Activated CD4-positive, alpha-beta T cell treated with anti-CD3 and anti-CD28 coated beads for 36 hours (primary cell): ENCODE results near the gene TMEM39B. TPM values are rescaled to one million over a fixed set of nuclear protein-coding genes. Genes with fewer than 3 reads are reported as not detected.
"Not testable (repeated sequence)": the region's sequence is repeated elsewhere in the genome, so short reads cannot be mapped to it uniquely, and the experiment has no call there.

Source experiments
- ATAC-seq: fragments of 200-7000 bp; cut with Tn5 transposase; one replicate; pipeline ENCODE4 v1.10.0; 2021; ENCODE audit warnings: mild to moderate bottlenecking, moderate library complexity
- CTCF ChIA-PET: fragments of 350-600 bp; sonication (Branson Sonifier 250); formaldehyde crosslinking; loops from one replicate; lab custom pipeline; 2021; ENCODE audit warnings: antibody characterized with exemption; lab: Charles Lee
- POLR2A ChIA-PET: fragments of 350-600 bp; sonication (Branson Sonifier 250); formaldehyde crosslinking; loops from one replicate; lab custom pipeline; 2021; ENCODE audit warnings: antibody characterized with exemption, inconsistent platforms; lab: Charles Lee
- DNase-seq: peaks from one replicate; pipeline ENCODE4 v3.0.0-alpha.2; 2020
- H3K27ac Mint-ChIP-seq: one replicate; pipeline ENCODE4 v1.8.0; 2021; ENCODE audit warnings: mixed read lengths
- H3K27me3 Mint-ChIP-seq: one replicate; pipeline ENCODE4 v1.8.0; 2021; ENCODE audit warnings: mixed read lengths
- H3K36me3 Mint-ChIP-seq: one replicate; pipeline ENCODE4 v1.8.0; 2021; ENCODE audit warnings: low read depth, mixed read lengths
- H3K4me1 Mint-ChIP-seq: one replicate; pipeline ENCODE4 v1.8.0; 2021; ENCODE audit warnings: mixed read lengths
- H3K4me3 Mint-ChIP-seq: one replicate; pipeline ENCODE4 v1.8.0; 2021; ENCODE audit warnings: mild to moderate bottlenecking, moderate library complexity, mixed read lengths
- H3K9me3 Mint-ChIP-seq: one replicate; pipeline ENCODE4 v1.8.0; 2021; ENCODE audit warnings: low read depth, mixed read lengths
- intact Hi-C, 2 experiments: fragments of 100-400 bp; cut with DNase I in 1 of 2; cut with micrococcal nuclease in 1 of 2; formaldehyde crosslinking; loops; one replicate each; pipeline versions ENCODE4 v1.14.2 to v1.15.1; 2022 to 2024; cut with DNase I, micrococcal nuclease
- total RNA-seq, 2 experiments: library from RNA; stranded (reverse); gene quantifications; one replicate each; pipeline ENCODE4 v1.2.3, GENCODE V29; 2021

TMEM39B gene
- total RNA-seq, 2 experiments from 2014 or later, result 25.2 to 29.8 TPM

DNA sequence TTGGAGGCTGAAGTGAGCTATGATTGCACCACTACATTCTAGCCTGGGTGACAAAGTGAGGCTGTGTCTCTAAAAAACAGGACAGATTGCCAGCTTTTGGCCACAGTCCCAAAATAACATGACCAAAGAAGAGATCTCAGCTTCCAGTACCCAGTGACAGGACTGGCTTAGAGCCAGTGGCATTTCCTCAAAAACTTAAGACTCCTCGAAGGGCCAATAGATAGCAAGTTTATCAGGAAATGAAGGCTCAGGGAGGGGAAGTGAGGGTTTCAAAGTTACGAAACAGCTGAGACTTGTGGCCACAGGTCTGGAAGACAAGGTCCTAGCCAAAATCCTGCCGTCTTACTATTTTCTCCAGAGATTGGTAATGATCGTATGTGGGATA is 6.3 kb upstream of the TMEM39B start:
- POLR2A ChIA-PET, result interaction anchor here (0.7 kb wide), 1 partner anchor 252 kb away, joined by 3 read pairs; no protein-coding TSS in a partner anchor
- intact Hi-C loops, result no loop called here
- Mint-ChIP-seq H3K36me3 (peaks cover 12% of the 10 kb centered on the region), H3K4me1 (peaks cover 9% of the 10 kb centered on the region), H3K4me3 (no peak overlapping the region), H3K27ac (no peak overlapping the region), H3K27me3 (no peaks in the 10 kb centered on the region), H3K9me3 (no peaks in the 10 kb centered on the region)
- peak; percentile 30 for ATAC-seq
- CTCF ChIA-PET, result interaction anchor here (0.7 to 1.5 kb wide), 3 partner anchors 27 to 51 kb away, joined by 3 to 4 read pairs (median 3); no protein-coding TSS in a partner anchor
- DNase-seq, result no peak

DNA sequence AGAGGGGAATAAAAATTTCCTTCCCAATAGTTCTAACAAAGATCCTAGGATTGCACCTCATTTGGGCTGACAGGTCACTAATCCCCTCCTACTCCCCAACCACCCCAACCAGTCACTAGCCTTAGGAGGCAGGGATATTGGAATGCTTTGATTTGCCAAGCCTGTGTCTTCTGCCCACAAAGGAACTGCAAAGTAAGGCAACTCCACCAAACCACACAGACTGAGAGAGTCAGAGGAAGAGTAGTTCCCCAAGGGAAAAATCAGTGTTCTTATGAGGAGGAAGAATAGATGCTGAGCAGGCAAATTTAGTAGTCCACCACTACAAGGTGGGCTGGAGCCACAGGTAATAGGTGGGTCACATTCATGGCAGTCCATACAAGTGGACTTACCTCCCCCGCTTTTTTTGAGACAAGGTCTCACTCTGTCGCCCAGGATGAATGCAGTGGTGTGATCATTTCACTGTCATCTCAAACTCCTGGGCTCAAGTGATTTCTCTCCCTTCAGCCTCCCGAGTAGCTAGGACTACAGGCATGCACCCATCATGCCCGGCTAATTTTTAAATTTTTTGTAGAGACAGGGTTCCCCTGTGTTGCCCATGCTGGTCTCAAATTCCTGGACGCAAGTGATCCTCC is 3.7 kb upstream of the TMEM39B start:
- H3K27me3 Mint-ChIP-seq, result no peaks in the 10 kb centered on the region
- H3K9me3 Mint-ChIP-seq, result no peaks in the 10 kb centered on the region
- DNase-seq (no peak), ATAC-seq (no peak)
- ChIA-PET CTCF (no interaction called here), POLR2A (no interaction called here)
- no peak overlapping the region for H3K27ac Mint-ChIP-seq
- no peak overlapping the region for H3K4me3 Mint-ChIP-seq
- peaks cover 26% of the 10 kb centered on the region for H3K4me1 Mint-ChIP-seq
- peaks cover 3% of the 10 kb centered on the region for H3K36me3 Mint-ChIP-seq
- intact Hi-C loops, result no loop called here

DNA sequence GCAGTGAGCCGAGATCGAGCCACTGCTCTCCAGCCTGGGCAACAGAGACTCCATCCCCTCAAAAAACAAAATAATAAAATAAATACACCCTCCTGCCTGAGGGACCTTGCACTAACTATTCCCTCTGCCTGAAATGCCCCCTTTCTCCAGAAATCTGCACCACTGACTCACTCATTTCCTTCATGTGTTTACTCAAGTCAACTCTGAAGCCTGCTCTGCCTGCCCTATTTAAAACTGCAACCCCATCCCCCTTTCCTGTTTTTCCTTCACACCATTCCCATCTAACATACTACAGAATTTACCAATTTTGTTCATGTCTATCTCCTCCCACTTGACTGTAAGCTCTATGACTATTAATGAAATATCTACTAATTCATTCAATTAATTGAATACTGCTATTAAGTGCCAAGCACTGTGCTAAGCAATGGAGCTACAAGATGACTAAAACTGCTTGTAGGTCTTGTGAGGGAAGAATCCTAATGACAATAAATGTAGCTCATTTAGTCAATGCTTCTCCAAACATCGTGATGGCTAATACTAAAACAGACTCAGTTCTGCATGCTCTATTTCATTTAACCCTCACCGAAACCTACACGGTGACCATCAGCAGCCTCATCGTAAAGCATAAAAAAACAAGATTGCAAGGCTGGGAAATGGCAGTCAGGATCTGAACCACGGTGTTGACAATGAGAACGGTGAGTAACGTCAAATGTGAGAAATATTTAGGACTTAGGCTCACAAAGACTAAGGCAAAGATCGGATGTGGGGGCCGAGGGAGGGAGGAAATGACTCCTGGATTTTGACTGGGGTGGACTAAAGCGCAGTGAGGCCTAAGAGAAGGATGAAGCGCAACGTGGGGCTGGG is 749 bp upstream of the TMEM39B start:
- ChIA-PET CTCF (interaction anchor here (0.6 to 3.5 kb wide), 11 partner anchors 10 to 90 kb away, joined by 3 to 15 read pairs (median 4); partner anchors contain the start of gene KPNA6), POLR2A (interaction anchor here (0.6 to 2.4 kb wide), 8 partner anchors 9 to 454 kb away, joined by 3 to 19 read pairs (median 5); partner anchors contain the start of genes CCDC28B, KPNA6, MARCKSL1 and TXLNA)
- Mint-ChIP-seq H3K4me1 (peaks cover 35% of the 10 kb centered on the region), H3K27ac (peak overlapping the region; percentile 98), H3K9me3 (no peaks in the 10 kb centered on the region), H3K4me3 (peak overlapping the region; percentile 90), H3K36me3 (peaks cover 6% of the 10 kb centered on the region), H3K27me3 (no peaks in the 10 kb centered on the region)
- intact Hi-C loops, result loop anchor here (1.0 to 5.0 kb wide), 14 partner anchors 35 to 1353 kb away; partner anchors contain the start of genes BSDC1 (in 1 of the 2), CCDC28B (in 1 of the 2), EIF3I (in 1 of the 2) and KHDRBS1 (in 1 of the 2)
- DNase-seq, result no peak
- ATAC-seq, result peak; percentile 42

DNA sequence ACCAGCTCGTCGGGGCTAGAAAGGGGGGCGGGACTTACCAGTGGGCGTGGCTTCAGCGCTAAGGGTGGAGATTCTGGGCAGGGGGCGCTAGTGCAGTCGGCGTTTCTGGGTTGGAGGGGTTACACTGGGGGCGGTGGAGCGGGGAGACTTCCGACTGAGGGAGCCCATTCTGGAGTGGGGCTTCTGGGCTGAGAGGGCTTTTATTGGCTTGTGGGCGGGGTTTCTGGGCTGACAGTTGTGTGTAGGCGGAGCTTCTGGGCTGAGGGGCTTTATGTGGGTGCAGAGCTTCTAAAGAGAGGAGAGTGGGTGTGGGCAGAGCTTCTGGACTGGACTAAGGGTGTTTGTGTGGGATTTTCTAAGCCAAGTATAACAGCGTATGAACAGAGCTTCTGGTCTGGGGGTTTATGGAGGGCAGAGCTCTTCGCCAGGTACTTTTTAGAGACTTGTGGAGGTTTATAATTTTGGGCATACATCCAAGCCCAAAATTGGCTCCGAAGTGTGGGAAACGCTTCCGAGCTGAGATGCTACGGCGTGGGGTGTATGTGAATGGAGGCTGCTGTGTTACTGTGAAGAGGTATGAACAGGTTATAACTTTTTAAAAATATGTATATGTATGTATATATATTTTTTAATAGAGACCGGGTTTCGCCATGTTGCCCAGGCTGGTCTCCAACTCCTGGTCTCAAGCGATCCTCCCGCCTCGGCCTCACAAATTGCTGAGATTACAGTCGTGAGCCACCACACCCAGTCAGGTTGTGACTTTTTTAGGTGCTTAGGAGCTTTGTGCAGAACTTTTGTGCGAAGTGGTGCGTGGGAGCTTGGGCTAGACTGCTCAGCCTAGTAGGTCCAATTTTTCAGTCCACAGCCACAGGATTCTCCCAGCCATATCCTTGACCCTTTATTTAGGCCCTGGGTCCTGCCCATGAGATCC is 825 bp downstream of the TMEM39B start:
- no peak for DNase-seq
- peaks cover 37% of the 10 kb centered on the region for H3K4me1 Mint-ChIP-seq
- CTCF ChIA-PET, result interaction anchor here (0.6 to 3.5 kb wide), 15 partner anchors 8 to 328 kb away, joined by 3 to 15 read pairs (median 4); partner anchors contain the start of genes KPNA6 and SPOCD1

DNA sequence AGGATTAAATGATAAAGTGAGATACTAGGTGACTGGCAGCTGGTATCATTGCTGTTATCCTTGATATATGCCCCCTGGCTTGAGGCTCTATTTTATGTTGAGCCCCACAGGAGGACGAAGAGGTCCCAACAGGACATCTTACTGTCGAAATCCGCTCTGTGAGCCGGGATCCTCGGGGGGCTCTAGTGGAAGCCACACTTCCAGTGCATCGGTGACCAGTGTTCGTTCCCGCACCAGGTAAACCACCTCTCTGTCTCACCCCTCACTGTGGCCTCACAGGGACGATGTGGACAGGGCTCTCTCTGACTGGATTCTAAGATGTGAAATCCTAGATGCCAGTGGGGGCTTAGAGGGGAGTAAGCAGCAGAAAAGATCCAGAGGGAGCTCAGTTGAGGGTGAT is 2.1 kb downstream of the TMEM39B start:
- DNase-seq (no peak), ATAC-seq (no peak)
- CTCF ChIA-PET, result interaction anchor here (0.7 to 3.5 kb wide), 4 partner anchors 34 to 142 kb away, joined by 3 to 15 read pairs (median 9); partner anchors contain the start of gene KPNA6
- H3K4me1 Mint-ChIP-seq, result peaks cover 37% of the 10 kb centered on the region
- H3K27me3 Mint-ChIP-seq, result no peaks in the 10 kb centered on the region
- H3K4me3 Mint-ChIP-seq, result no peak overlapping the region
- peaks cover 18% of the 10 kb centered on the region for H3K36me3 Mint-ChIP-seq
- H3K9me3 Mint-ChIP-seq, result no peaks in the 10 kb centered on the region
- intact Hi-C loops, result loop anchor here in 1 of 2 experiments (5.0 kb wide), 2 partner anchors 258 to 1008 kb away; partner anchors contain the start of genes PUM1 and SPOCD1
- POLR2A ChIA-PET, result interaction anchor here (0.6 kb wide), 1 partner anchor 176 kb away, joined by 5 read pairs; no protein-coding TSS in a partner anchor
- peak overlapping the region; percentile 7 for H3K27ac Mint-ChIP-seq

More for the DNA sequence above, 825 bp downstream of the TMEM39B start:
- Mint-ChIP-seq H3K27me3 (no peaks in the 10 kb centered on the region), H3K36me3 (peaks cover 14% of the 10 kb centered on the region), H3K4me3 (peak overlapping the region; percentile 90), H3K9me3 (no peaks in the 10 kb centered on the region), H3K27ac (peak overlapping the region; percentile 98)
- ATAC-seq, result no peak
- intact Hi-C loops, result loop anchor here (1.0 to 5.0 kb wide), 17 partner anchors 34 to 1355 kb away; partner anchors contain the start of genes BSDC1 (in 1 of the 2), CCDC28B (in 1 of the 2), EIF3I (in 1 of the 2) and HDAC1 (in 1 of the 2)
- POLR2A ChIA-PET, result interaction anchor here (0.6 to 2.4 kb wide), 18 partner anchors 10 to 577 kb away, joined by 3 to 19 read pairs (median 4); partner anchors contain the start of genes CCDC28B, IQCC, KHDRBS1 and KPNA6

DNA sequence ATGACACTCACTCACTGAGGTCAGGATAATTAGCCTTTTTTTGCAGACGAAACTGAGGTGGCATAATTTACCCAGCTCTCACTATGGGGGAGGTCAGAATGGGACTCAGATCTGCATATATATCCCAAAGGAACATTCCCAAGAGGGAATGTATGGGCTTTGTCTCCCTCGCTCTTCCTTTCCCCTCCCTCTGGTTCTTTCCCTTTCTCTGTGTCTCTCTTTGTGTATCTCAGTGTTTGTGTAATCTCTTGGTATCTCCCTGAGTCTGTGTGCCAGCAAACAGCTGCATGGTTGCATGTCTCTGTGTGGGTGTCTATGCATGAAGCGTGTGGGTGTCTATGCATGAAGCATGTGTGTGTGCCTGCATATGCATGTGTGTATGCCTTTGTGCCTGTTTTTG is 4.7 kb downstream of the TMEM39B start:
- H3K9me3 Mint-ChIP-seq, result no peaks in the 10 kb centered on the region
- peak overlapping the region; percentile 15 for H3K27ac Mint-ChIP-seq
- no peak for ATAC-seq
- DNase-seq, result no peak
- intact Hi-C loops, result no loop called here
- POLR2A ChIA-PET, result interaction anchor here (0.7 kb wide), 1 partner anchor 32 kb away, joined by 4 read pairs; no protein-coding TSS in a partner anchor
- CTCF ChIA-PET, result no interaction called here
- no peaks in the 10 kb centered on the region for H3K27me3 Mint-ChIP-seq
- peaks cover 28% of the 10 kb centered on the region for H3K4me1 Mint-ChIP-seq
- H3K4me3 Mint-ChIP-seq, result no peak overlapping the region
- peaks cover 27% of the 10 kb centered on the region for H3K36me3 Mint-ChIP-seq

DNA sequence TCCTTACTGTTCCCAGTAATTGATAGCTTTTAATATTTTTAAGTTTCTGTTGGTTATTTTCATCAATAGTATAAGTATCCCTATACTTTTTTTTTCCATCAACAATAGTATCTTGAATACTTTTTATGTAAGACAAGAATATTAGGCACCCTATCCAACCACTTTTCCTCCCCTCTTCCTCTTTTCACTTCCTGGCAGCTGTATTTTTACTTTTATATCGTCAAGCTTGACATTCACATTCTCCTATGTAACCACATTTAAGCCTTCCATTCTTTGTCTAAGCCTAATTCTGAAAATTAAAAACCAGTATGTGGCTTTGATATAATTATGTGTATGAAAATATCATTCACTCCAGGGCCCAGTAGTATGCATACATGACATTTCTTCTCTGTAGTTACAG is 9.3 kb downstream of the TMEM39B start:
- Mint-ChIP-seq H3K27ac (no peak overlapping the region), H3K9me3 (no peaks in the 10 kb centered on the region), H3K27me3 (no peaks in the 10 kb centered on the region), H3K4me1 (peaks cover 2% of the 10 kb centered on the region), H3K4me3 (no peak overlapping the region), H3K36me3 (peaks cover 35% of the 10 kb centered on the region)
- CTCF ChIA-PET, result interaction anchor here (0.7 to 0.8 kb wide), 2 partner anchors 9 to 268 kb away, joined by 3 to 5 read pairs; partner anchors contain the start of gene TMEM39B
- POLR2A ChIA-PET, result interaction anchor here (0.5 to 0.7 kb wide), 3 partner anchors 68 to 103 kb away, joined by 3 to 4 read pairs (median 4); partner anchors contain the start of gene KHDRBS1
- intact Hi-C loops, result no loop called here
- DNase-seq (no peak), ATAC-seq (no peak)

DNA sequence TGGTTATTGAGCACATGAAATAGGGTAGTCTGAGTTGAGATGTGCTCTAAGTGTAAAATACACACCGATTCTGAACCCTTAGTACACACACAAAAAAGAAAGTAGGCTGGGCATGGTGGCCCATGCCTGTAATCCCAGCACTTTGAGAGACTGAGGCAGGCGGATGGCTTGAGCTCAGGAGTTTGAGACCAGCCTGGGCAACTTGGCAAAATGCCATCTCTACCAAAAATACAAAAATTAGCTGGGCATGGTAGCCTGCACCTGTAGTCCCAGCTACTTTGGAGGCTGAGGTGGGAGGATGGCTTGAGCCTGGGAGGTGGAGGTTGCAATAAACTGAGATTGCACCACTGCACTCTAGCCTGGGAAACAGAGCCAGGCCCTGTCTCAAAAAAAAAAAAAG is 13.6 kb downstream of the TMEM39B start:
- H3K4me1 Mint-ChIP-seq, H3K4me3 Mint-ChIP-seq, H3K27ac Mint-ChIP-seq, POLR2A ChIA-PET, intact Hi-C loops, H3K9me3 Mint-ChIP-seq, DNase-seq, H3K27me3 Mint-ChIP-seq, CTCF ChIA-PET, ATAC-seq: not testable (repeated sequence)
- H3K36me3 Mint-ChIP-seq, result peaks cover 26% of the 10 kb centered on the region

DNA sequence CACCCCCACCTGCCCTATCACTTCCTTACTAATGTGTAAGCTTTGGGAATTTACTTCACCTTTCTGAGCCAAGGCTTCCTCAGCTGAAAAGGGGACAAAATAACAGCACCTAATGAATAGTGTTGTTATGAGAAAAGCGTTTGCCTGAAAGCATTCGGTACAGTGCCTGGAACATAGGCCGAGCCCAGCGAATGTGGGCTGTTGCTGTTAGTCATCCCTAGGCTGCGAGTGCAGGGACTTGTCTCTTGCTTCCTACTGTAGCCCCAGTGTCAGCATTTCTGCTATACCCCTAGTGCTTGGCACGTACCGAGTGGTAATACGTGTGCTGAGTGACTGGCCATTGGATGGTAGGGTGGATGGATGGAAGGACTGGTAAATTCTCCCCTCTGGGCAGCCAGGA is 18.4 kb downstream of the TMEM39B start:
- H3K27me3 Mint-ChIP-seq, result no peaks in the 10 kb centered on the region

DNA sequence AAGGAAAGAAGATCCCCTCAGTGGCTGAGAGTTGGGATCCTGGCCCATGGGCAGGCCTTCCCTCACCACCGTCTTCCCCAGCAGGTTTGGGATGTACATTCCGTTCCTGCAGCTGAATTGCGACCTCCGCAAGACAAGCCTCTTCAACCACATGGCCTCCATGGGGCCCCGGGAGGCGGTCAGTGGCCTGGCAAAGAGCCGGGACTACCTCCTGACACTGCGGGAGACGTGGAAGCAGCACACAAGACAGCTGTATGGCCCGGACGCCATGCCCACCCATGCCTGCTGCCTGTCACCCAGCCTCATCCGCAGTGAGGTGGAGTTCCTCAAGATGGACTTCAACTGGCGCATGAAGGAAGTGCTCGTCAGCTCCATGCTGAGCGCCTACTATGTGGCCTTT is 18.9 kb downstream of the TMEM39B start:
- CTCF ChIA-PET, result interaction anchor here (0.6 to 1.8 kb wide), 5 partner anchors 8 to 135 kb away, joined by 3 to 7 read pairs (median 3); partner anchors contain the start of genes KPNA6 and TMEM39B
- H3K4me1 Mint-ChIP-seq, result no peaks in the 10 kb centered on the region
- ATAC-seq (no peak), DNase-seq (no peak)
- no peaks in the 10 kb centered on the region for H3K27me3 Mint-ChIP-seq
- intact Hi-C loops, result no loop called here
- POLR2A ChIA-PET, result interaction anchor here (0.5 kb wide), 1 partner anchor 102 kb away, joined by 3 read pairs; no protein-coding TSS in a partner anchor
- no peak overlapping the region for H3K4me3 Mint-ChIP-seq
- no peaks in the 10 kb centered on the region for H3K9me3 Mint-ChIP-seq
- no peak overlapping the region for H3K27ac Mint-ChIP-seq
- peaks cover 22% of the 10 kb centered on the region for H3K36me3 Mint-ChIP-seq

More for the DNA sequence above, 18.4 kb downstream of the TMEM39B start:
- ATAC-seq (no peak), DNase-seq (no peak)
- Mint-ChIP-seq H3K36me3 (peaks cover 24% of the 10 kb centered on the region), H3K4me3 (no peak overlapping the region), H3K9me3 (no peaks in the 10 kb centered on the region), H3K4me1 (no peaks in the 10 kb centered on the region), H3K27ac (no peak overlapping the region)
- intact Hi-C loops, result no loop called here
- ChIA-PET CTCF (interaction anchor here (0.6 to 1.8 kb wide), 5 partner anchors 8 to 135 kb away, joined by 3 to 7 read pairs (median 3); partner anchors contain the start of genes KPNA6 and TMEM39B), POLR2A (interaction anchor here (0.5 kb wide), 1 partner anchor 103 kb away, joined by 3 read pairs; no protein-coding TSS in a partner anchor)
